Peyer's patch (tissue), 4 donors: ENCODE data around the gene HMGCL.

Experiments used
- POLR2A ChIP-seq, 2 donors: fragments of 450-650 bp; IDR thresholded peaks; one replicate each; pipeline ENCODE4 v1.5.1; 2017; ENCODE audit warnings: antibody characterized with exemption in 2 of 2, mild to moderate bottlenecking in 2 of 2, moderate library complexity in 2 of 2
- TF ChIP-seq, protein P1 (sequence below), 6 experiments: fragments of 450-650 bp in 4 of 6; fragments of 200-600 bp in 2 of 6; sonication (generic) in 1 of 6; IDR thresholded peaks; one replicate each; pipeline ENCODE4 v1.5.1; 2017 to 2019; ENCODE audit warnings: antibody characterized with exemption in 6 of 6, mild to moderate bottlenecking in 3 of 6, moderate library complexity in 1 of 6

- no peak for TF ChIP-seq POLR2A (IDR thresholded peaks at IDR 0.05)
- TF ChIP-seq, protein P1, sequence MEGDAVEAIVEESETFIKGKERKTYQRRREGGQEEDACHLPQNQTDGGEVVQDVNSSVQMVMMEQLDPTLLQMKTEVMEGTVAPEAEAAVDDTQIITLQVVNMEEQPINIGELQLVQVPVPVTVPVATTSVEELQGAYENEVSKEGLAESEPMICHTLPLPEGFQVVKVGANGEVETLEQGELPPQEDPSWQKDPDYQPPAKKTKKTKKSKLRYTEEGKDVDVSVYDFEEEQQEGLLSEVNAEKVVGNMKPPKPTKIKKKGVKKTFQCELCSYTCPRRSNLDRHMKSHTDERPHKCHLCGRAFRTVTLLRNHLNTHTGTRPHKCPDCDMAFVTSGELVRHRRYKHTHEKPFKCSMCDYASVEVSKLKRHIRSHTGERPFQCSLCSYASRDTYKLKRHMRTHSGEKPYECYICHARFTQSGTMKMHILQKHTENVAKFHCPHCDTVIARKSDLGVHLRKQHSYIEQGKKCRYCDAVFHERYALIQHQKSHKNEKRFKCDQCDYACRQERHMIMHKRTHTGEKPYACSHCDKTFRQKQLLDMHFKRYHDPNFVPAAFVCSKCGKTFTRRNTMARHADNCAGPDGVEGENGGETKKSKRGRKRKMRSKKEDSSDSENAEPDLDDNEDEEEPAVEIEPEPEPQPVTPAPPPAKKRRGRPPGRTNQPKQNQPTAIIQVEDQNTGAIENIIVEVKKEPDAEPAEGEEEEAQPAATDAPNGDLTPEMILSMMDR (IDR thresholded peaks at IDR 0.05), result no peak
These were observed 40.3 kb upstream of the HMGCL start for GRCh38 chr1:23865543-23865930.
